ENCODE data around the gene ITPR1.

- TF ChIP-seq EZH2 (IDR thresholded peaks at IDR 0.05; ENCODE audit: low read depth) (no peak), CTCF (conservative IDR thresholded peaks at IDR 0.05) (no peak)
Measured at GRCh38 chr3:4496087-4496452, 2.9 kb downstream of the ITPR1 start.

All from PC-9 (cell line).